C4-2B (cell line): ENCODE results near the gene TNIP1.

ENCODE experiments used
- H3K27ac ChIP-seq: fragments of 450-650 bp; 2 replicates; pipeline ENCODE4 v1.5.1; 2017
- ZFX ChIP-seq: fragments of 450-650 bp; IDR thresholded peaks from 2 replicates; pipeline ENCODE4 v1.6.1; 2017
- TF ChIP-seq, protein P1 (sequence below): fragments of 450-650 bp; conservative IDR thresholded peaks from 2 replicates; pipeline ENCODE4 v1.5.1; 2017; ENCODE audit warnings: mild to moderate bottlenecking

Gene TNIP1

DNA sequence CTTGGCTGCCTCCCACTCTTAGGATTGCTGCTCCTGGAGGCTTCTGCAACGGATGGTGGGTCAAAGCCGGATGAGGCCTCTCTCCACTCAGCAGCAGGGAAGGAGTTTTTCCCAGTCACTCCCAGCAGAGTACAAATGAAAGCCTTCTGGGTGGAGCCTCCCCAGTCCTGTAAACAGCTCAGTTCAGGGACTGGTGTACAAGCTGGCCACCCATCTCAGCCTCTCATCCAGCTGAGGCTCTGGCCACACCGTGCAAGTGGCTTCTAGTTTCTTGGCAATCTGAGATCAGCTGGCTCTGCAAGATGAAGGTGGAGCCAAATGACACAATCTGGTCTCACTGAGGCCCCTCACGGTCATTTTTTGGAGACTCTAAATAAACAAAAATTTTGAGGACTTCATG is 50.5 kb downstream of the TNIP1 start:
- TF ChIP-seq, protein P1, sequence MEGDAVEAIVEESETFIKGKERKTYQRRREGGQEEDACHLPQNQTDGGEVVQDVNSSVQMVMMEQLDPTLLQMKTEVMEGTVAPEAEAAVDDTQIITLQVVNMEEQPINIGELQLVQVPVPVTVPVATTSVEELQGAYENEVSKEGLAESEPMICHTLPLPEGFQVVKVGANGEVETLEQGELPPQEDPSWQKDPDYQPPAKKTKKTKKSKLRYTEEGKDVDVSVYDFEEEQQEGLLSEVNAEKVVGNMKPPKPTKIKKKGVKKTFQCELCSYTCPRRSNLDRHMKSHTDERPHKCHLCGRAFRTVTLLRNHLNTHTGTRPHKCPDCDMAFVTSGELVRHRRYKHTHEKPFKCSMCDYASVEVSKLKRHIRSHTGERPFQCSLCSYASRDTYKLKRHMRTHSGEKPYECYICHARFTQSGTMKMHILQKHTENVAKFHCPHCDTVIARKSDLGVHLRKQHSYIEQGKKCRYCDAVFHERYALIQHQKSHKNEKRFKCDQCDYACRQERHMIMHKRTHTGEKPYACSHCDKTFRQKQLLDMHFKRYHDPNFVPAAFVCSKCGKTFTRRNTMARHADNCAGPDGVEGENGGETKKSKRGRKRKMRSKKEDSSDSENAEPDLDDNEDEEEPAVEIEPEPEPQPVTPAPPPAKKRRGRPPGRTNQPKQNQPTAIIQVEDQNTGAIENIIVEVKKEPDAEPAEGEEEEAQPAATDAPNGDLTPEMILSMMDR, result no peak
- no peak for TF ChIP-seq ZFX

DNA sequence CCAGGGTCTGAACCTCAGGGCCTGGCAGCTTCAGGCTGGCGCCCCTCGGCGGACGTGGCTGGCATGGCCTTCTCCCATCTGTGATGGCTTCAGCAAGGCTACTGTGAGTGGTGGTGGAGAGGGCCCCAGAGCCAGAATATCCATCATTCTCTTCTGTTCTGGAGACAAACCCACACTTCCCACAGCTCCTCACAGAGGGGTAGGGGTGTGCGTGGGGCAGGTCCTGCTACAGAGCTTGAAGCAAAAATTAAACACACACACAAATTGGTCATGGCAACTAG is 50.8 kb downstream of the TNIP1 start:
- H3K27ac ChIP-seq, result no peak overlapping the region
- TF ChIP-seq, protein P1, result no peak
- no peak for TF ChIP-seq ZFX

More for the DNA sequence above, 50.5 kb downstream of the TNIP1 start:
- no peak overlapping the region for H3K27ac ChIP-seq

DNA sequence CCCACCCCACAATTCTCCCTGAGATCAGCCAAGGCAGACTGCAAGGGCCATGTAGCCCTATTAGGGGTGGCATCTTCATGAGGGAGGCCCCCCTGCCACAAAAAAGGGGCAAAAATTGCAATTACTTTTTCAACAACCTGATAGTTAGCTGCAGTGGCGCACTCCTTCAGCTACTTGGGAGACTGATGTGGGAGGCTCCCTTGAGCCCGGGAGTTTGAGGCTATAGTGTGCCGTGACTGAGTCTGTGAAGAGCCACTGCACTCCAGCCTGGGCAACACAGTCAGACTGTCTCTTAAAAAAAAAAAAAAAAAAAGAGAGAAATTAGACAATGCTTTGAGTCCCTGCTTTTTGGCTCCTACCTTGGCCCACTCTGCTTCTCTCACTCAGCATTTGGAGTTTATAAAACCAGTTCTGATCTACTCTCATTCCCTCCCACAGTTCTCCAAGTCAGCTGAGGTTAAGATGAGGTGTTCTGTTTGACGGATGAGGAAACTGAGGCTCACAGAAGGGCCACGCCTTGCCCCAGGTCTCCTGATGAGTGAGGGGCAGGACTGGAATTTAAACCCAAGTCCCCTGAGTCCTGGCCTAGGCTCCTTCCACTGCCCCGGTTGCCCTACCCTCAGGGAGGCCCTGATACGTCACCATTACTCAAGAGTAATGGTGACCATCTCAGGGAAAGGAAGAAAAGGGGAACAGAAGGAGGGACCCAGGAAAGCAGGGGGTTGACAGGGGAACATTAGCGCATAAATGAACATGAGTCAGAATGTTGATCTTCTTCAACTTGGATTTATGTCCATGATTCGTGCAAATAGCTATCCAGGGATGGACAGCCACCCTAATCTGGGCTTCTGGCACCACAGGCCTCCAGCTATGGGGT is 51.4 kb downstream of the TNIP1 start:
- TF ChIP-seq ZFX, result no peak
- TF ChIP-seq, protein P1, result no peak
- H3K27ac ChIP-seq, result no peak overlapping the region

DNA sequence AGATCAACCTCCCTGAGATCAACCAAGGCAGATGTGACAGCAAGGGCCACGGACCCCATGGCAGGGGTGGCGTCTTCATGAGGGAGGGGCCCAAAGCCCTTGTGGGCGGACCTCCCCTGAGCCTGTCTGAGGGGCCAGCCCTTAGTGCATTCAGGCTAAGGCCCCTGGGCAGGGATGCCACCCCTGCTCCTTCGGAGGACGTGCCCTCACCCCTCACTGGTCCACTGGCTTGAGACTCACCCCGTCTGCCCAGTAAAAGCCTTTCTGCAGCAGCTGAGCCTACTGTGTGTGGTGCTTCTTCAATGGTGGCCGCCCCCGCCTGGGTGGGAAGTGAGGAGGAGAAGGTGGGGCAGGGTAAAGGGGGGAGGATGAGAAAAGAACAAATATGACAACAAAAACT is 52.1 kb downstream of the TNIP1 start:
- no peak overlapping the region for H3K27ac ChIP-seq
- no peak for TF ChIP-seq ZFX
- TF ChIP-seq, protein P1, result no peak

DNA sequence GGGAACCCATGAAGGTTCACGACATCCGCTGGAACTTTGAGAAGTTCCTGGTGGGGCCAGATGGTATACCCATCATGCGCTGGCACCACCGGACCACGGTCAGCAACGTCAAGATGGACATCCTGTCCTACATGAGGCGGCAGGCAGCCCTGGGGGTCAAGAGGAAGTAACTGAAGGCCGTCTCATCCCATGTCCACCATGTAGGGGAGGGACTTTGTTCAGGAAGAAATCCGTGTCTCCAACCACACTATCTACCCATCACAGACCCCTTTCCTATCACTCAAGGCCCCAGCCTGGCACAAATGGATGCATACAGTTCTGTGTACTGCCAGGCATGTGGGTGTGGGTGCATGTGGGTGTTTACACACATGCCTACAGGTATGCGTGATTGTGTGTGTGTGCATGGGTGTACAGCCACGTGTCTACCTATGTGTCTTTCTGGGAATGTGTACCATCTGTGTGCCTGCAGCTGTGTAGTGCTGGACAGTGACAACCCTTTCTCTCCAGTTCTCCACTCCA is 52.8 kb downstream of the TNIP1 start:
- H3K27ac ChIP-seq, result no peak overlapping the region
- TF ChIP-seq, protein P1, result no peak
- no peak for TF ChIP-seq ZFX

DNA sequence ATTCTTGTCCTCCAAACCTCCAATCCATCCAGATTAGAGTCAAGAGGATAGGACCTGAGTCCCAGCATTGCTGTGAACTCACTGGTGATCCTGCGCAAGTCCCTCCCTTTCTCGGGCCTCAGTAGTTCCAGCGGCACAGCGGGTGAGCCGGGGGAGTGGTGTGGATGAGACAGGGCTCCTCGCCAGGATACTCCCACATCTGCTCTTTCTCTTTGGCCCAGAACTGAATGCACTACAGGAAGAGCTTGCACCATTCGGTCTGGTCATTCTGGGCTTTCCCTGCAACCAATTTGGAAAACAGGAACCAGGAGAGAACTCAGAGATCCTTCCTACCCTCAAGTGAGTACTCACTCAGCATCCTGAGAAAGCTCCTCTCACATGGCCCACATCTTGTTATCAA is 54.2 kb downstream of the TNIP1 start:
- TF ChIP-seq ZFX, result no peak
- TF ChIP-seq, protein P1, result no peak
- H3K27ac ChIP-seq, result no peak overlapping the region

DNA sequence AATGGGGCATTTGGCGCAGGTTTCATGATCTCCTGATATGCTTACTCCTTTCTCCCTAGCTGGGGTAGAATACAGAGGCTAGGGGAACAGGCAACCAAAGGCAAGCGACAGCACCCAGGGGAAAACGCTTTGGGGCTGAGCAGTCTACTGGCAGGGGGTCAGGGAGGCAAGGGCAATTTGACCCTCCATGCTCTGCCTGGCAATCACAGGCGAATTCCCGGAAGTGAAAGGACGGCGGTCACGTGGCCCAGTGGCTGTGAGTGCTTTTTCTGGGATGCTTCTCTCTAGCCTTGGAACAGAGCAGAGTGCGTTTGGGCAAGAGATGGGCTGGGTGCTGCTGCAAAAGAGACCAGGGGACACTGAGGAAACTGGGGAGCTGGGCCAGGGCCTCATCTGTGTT is 54.7 kb downstream of the TNIP1 start:
- no peak for TF ChIP-seq ZFX
- TF ChIP-seq, protein P1, result no peak
- no peak overlapping the region for H3K27ac ChIP-seq
